Activated T-cell treated with anti-CD3 and anti-CD28 coated beads for 4 hours (primary cell): ENCODE measurements around the gene PCDHGA3.
"Not testable (repeated sequence)": the region's sequence is repeated elsewhere in the genome, so short reads cannot be mapped to it uniquely, and the experiment has no call there.

ENCODE experiments used
- DNase-seq: peaks from one replicate; pipeline ENCODE4 v3.0.0-alpha.2; 2020

PCDHGA3 gene

DNA sequence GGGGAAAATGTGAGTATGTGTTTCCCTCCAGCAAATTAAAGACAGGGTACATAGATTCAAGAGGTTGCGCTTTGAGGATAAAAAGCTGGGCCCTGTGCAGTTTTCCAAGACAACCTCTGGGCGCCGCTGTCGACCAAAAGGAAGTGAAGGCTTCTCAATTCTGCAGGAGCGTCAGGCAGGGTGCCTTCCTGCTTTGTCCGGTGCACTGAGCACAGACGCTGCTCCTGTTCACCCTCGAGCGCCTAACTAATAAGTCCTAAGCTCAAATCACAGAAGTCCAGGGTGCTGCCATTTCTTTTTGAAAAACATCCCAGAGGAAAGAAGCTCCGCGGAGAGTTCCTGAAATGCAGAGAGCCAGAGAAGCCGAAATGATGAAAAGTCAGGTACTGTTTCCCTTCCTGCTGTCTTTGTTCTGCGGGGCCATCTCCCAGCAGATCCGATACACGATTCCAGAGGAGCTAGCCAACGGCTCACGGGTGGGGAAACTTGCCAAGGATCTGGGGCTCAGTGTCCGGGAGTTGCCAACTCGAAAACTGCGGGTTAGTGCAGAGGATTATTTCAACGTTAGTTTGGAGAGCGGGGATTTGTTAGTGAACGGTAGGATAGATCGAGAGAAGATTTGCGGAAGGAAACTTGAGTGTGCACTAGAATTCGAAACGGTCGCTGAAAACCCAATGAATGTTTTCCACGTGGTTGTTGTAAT, 6.4 kb downstream of the PCDHGA3 start, which contains the start of gene PCDHGB1:
PCDHGB1 (plus strand) TSS at position 183 of the 703 bp plus-strand sequence; CDS start at position 345, 162 bp downstream.
- no peak for DNase-seq

DNA sequence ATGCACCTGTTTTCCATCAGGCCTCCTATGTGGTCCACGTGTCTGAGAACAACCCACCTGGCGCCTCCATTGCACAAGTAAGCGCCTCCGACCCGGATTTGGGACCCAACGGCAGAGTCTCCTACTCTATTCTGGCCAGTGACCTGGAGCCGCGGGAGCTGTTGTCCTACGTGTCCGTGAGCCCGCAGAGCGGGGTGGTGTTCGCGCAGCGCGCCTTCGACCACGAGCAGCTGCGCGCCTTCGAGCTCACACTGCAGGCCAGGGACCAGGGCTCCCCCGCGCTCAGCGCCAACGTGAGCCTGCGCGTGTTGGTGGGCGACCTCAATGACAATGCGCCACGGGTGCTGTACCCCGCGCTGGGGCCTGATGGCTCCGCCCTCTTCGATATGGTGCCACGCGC, 8.0 kb downstream of the PCDHGA3 start:
- no peak for DNase-seq

DNA sequence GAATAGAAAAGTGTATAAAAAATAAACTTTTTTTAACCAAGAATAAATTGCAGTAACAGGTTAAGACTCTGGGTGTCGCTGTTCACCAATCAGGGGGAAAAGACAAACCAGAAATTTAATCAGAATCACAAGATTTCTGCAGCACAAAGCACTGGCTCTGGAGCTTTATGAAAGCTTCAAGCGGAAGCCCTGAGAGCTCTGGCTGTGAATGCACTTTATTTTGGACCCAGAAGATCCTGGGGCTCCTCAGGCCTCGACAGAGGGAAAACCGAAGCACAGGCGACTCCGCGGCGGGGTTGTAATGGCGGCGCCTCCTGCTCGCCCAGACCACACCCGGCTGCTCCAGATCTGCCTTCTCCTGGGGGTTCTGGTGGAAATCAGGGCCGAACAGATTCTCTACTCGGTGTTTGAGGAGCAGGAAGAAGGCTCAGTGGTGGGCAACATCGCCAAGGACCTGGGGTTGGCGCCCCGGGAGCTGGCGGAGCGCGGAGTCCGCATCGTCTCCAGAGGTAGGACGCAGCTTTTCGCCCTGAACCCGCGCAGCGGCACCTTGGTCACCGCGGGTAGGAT, 11.4 kb downstream of the PCDHGA3 start, which contains the start of gene PCDHGA4:
PCDHGA4 (plus strand) TSS at position 122 of the 570 bp plus-strand sequence; CDS start at position 209, 87 bp downstream.
- DNase-seq = no peak

GRCh38 chr5:141355641-141356040, 12.0 kb downstream of the PCDHGA3 start:
- no peak for DNase-seq

GRCh38 chr5:141356133-141356532, 12.5 kb downstream of the PCDHGA3 start:
- no peak for DNase-seq

GRCh38 chr5:141356950-141357349, 13.3 kb downstream of the PCDHGA3 start:
- DNase-seq = no peak

DNA sequence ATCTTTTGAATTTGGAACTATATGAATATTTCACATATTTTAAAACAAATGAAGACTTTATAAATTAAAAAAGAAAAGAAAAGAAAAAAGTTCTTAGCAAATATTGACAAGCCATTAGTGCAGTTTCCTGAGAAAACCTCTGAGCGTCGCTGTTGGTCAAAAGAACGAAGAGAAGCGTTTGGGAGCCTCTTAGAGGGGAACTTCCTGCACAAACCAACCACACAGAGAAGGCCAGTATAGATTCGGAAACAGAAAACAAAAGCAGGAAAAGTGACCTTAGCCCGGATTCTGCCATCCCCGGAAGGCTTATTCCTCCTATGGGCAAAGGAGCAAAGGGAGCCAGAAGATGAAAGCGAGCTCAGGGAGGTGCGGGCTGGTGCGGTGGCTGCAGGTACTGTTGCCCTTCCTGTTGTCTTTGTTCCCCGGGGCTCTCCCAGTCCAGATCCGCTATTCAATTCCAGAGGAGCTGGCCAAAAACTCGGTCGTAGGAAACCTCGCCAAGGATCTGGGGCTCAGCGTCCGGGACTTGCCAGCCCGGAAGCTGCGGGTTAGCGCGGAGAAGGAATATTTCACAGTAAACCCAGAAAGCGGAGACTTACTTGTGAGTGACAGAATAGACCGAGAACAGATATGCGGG, 16.3 kb downstream of the PCDHGA3 start, which contains the start of gene PCDHGB2:
PCDHGB2 (plus strand) TSS at position 205 of the 637 bp plus-strand sequence; CDS start at position 347, 142 bp downstream.
- DNase-seq = no peak

DNA sequence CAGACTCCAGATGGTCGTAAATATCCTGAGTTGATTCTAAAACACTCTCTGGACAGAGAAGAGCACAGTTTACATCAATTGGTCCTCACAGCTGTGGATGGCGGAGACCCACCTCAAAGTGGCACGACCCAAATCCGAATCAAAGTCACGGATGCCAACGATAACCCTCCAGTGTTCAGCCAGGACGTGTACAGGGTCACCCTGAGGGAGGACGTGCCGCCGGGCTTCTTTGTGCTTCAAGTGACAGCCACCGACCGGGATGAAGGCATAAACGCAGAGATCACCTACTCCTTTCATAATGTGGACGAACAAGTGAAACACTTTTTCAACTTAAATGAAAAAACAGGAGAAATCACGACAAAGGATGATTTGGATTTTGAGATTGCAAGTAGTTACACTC, 17.1 kb downstream of the PCDHGA3 start:
- DNase-seq = no peak

DNA sequence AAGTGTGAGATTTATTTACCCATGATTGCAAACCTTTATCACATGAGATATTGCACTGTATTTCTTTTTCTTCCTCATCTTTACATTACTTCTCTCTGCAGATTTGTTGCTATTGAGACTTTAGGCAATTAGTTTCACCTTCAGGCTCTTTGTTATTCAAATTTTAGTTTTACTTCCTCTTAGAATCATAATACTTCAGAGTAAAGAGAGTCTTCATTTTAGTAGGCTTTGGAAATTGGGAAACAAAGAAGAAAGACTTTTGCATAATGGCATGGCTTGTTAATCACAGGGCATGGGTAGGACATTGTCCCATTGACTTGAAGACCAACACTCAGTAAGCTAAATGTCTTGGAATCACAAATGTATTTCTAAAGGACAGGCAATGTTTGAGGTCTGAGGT, 19.1 kb downstream of the PCDHGA3 start:
- no peak for DNase-seq

- no peak for DNase-seq
Observed at GRCh38 chr5:141363952-141364660, 20.5 kb downstream of the PCDHGA3 start, which contains the start of gene PCDHGA5. PCDHGA5 (plus strand) TSS chr5:141364162; CDS start chr5:141364331, 169 bp downstream.

DNA sequence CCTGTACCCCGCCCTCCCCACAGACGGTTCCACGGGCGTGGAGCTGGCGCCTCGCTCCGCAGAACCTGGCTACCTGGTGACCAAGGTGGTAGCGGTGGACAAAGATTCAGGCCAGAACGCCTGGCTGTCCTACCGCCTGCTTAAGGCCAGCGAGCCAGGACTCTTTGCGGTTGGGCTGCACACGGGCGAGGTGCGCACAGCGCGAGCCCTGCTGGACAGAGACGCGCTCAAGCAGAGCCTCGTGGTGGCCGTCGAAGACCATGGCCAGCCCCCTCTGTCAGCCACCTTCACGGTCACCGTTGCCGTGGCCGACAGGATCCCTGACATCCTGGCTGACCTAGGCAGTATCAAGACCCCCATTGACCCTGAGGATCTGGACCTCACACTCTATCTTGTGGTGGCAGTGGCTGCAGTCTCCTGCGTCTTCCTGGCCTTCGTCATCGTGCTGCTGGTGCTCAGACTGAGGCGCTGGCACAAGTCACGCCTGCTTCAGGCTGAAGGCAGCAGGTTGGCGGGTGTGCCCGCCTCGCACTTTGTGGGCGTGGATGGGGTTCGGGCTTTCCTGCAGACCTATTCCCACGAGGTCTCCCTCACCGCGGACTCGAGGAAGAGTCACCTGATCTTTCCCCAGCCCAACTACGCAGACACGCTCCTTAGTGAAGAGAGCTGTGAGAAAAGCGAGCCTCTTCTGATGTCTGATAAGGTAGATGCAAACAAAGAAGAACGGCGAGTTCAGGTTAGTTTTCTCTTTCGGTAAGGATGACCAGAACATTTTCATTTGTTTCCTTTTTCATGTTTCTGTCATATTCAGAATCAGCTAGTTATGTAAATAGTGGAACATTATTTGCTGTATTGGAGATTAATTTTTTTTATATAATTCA, 22.6 kb downstream of the PCDHGA3 start:
- DNase-seq = no peak

- no peak for DNase-seq
Observed at GRCh38 chr5:141369994-141370848, 26.6 kb downstream of the PCDHGA3 start, which contains the start of gene PCDHGB3. PCDHGB3 (plus strand) TSS chr5:141370242; CDS start chr5:141370395, 153 bp downstream.

GRCh38 chr5:141371572-141372475, 28.2 kb downstream of the PCDHGA3 start:
- no peak for DNase-seq

DNA sequence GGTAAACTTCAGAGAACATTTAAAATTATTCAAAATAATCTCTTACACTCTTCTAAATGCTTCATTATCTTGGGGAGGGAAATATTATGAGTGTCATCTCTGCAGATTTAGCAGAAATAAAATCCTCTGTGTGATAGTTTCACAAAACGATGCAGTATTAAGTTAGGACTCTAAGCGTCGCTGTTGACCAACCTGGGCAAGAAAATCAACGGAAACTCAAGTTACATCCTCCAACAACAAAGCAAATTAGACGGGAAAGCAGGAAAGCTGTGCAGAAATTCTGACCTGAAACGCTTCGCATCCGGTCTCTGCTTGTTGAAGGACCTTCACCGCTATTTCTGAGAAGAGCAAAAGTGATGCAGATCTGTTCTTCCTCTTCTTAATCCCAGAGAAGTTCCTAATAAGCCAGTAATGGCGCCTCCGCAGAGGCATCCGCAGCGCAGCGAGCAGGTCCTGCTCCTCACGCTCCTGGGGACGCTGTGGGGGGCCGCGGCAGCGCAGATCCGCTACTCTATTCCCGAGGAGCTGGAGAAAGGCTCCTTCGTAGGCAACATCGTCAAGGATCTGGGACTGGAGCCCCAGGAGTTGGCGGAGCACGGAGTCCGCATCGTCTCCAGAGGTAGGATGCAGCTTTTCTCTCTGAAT, 30.2 kb downstream of the PCDHGA3 start, which contains the start of gene PCDHGA6:
PCDHGA6 (plus strand) TSS at position 219 of the 645 bp plus-strand sequence; CDS start at position 412, 193 bp downstream.
- no peak for DNase-seq

- DNase-seq = no peak
Observed at GRCh38 chr5:141374627-141375026, 31.0 kb downstream of the PCDHGA3 start.

DNA sequence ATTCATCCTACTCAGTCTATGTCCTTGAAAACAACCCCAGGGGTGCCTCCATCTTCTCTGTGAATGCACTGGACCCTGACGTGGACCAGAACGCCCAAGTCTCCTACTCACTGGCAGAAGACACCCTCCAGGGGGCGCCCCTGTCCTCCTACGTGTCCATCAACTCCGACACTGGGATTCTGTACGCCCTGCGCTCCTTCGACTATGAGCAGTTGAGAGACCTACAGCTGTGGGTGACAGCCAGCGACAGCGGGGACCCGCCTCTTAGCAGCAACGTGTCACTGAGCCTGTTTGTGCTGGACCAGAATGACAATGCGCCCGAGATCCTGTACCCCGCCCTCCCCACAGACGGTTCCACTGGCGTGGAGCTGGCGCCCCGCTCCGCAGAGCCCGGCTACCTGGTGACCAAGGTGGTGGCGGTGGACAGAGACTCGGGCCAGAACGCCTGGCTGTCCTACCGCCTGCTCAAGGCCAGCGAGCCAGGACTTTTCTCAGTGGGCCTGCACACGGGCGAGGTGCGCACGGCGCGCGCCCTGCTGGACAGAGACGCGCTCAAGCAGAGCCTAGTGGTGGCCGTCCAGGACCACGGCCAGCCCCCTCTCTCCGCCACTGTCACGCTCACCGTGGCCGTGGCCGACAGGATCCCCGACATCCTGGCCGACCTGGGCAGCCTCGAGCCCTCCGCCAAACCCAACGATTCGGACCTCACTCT, 32.0 kb downstream of the PCDHGA3 start:
- not testable (repeated sequence) for DNase-seq

DNA sequence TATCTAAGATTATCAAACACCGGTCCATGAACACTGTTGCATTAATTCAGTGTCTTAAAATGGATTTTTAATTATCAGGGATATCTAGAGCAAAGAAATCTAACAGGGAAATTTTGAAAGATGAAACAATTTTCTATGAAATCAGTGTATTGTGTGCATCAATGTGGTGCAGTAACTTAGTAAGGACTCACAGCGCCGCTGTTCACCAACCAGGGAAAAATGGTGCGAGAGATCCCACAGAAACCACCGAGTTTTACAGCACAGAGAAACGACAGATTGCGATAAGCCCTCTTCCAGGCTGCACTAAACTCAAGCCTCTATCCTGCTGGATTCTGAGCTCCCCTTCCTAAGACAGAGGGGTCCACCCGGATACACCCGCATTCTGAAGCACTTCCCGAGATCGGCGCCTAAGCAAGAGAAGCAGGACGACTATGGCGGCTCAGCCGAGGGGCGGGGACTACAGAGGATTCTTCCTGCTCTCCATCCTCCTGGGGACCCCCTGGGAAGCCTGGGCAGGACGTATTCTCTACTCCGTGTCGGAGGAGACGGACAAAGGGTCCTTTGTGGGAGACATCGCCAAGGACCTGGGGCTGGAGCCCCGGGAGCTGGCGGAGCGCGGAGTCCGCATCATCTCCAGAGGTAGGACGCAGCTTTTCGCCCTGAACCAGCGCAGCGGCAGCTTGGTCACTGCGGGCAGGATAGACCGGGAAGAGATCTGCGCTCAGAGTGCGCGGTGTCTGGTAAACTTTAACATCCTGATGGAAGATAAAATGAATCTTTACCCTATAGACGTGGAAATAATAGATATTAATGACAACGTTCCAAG, 39.1 kb downstream of the PCDHGA3 start, which contains the start of gene PCDHGA7:
PCDHGA7 (plus strand) TSS at position 274 of the 826 bp plus-strand sequence; CDS start at position 432, 158 bp downstream.
- DNase-seq = no peak
